H9 (cell line): Measurements from ENCODE around the gene USPL1. TPM values are rescaled to one million over a fixed set of nuclear protein-coding genes. Genes with fewer than 3 reads are reported as not detected.
A peak's percentile ranks its signal among the peaks of the same experiment; 100 is the strongest.

Experiments used
- DNase-seq: peaks from one replicate; pipeline ENCODE4 v3.0.0-alpha.2; 2017
- H2AFZ ChIP-seq: one replicate; pipeline ENCODE4 v1.6.1; 2013; ENCODE audit warnings: mild to moderate bottlenecking, low read length, control low read depth, moderate library complexity
- H2AK5ac ChIP-seq: 2 replicates; pipeline ENCODE4 v1.6.1; 2013; ENCODE audit warnings: low read length, control low read depth, mixed read lengths; ENCODE audit not compliant: insufficient read length
- H2BK120ac ChIP-seq: one replicate; pipeline ENCODE4 v1.6.1; 2013; ENCODE audit warnings: low read depth, mild to moderate bottlenecking, low read length, control low read depth, inconsistent platforms; ENCODE audit not compliant: poor library complexity, severe bottlenecking
- H2BK12ac ChIP-seq: 2 replicates; pipeline ENCODE4 v1.6.1; 2013; ENCODE audit warnings: low read length, control low read depth, mixed read lengths, low read depth; ENCODE audit not compliant: insufficient read length
- H2BK15ac ChIP-seq: 2 replicates; pipeline ENCODE4 v1.6.1; 2013; ENCODE audit warnings: low read depth, low read length, control low read depth
- H2BK20ac ChIP-seq: one replicate; pipeline ENCODE4 v1.6.1; 2013; ENCODE audit warnings: low read depth, mild to moderate bottlenecking, low read length, control low read depth, inconsistent platforms; ENCODE audit not compliant: poor library complexity, severe bottlenecking
- H2BK5ac ChIP-seq: 2 replicates; pipeline ENCODE4 v1.6.1; 2013; ENCODE audit warnings: low read length, control low read depth, mixed read lengths; ENCODE audit not compliant: insufficient read length
- H3K14ac ChIP-seq: 2 replicates; pipeline ENCODE4 v1.6.1; 2013; ENCODE audit warnings: low read length, control low read depth; ENCODE audit not compliant: insufficient read depth
- H3K18ac ChIP-seq: 2 replicates; pipeline ENCODE4 v1.6.1; 2013; ENCODE audit warnings: low read depth, mild to moderate bottlenecking, mixed read lengths, low read length, control low read depth; ENCODE audit not compliant: insufficient read length
- H3K23ac ChIP-seq: 2 replicates; pipeline ENCODE4 v1.6.1; 2013; ENCODE audit warnings: low read length, control low read depth, mixed read lengths, low read depth; ENCODE audit not compliant: insufficient read length
- H3K23me2 ChIP-seq: 2 replicates; pipeline ENCODE4 v1.6.1; 2013; ENCODE audit warnings: low read depth, mild to moderate bottlenecking, mixed read lengths, low read length, control low read depth; ENCODE audit not compliant: insufficient read length, poor library complexity, severe bottlenecking
- H3K27ac ChIP-seq: 2 replicates; pipeline ENCODE4 v1.5.1; 2013; ENCODE audit warnings: low read length, control low read depth, mixed read lengths, low read depth; ENCODE audit not compliant: insufficient read length
- H3K27me3 ChIP-seq: 2 replicates; pipeline ENCODE4 v1.6.1; 2013; ENCODE audit warnings: low read length, control low read depth, inconsistent platforms; ENCODE audit not compliant: insufficient read depth
- H3K4ac ChIP-seq: 2 replicates; pipeline ENCODE4 v1.6.1; 2013; ENCODE audit warnings: low read depth, mild to moderate bottlenecking, control low read depth, inconsistent platforms, low read length, moderate library complexity
- H3K4me1 ChIP-seq: 2 replicates; pipeline ENCODE4 v1.6.1; 2013; ENCODE audit warnings: low read length, control low read depth, inconsistent platforms; ENCODE audit not compliant: insufficient read depth
- H3K4me2 ChIP-seq: 2 replicates; pipeline ENCODE4 v1.6.1; 2013; ENCODE audit warnings: low read length, control low read depth, mixed read lengths; ENCODE audit not compliant: insufficient read length, insufficient read depth
- H3K56ac ChIP-seq: 2 replicates; pipeline ENCODE4 v1.6.1; 2013; ENCODE audit warnings: low read depth, mild to moderate bottlenecking, mixed read lengths, low read length, control low read depth; ENCODE audit not compliant: insufficient read length
- H3K79me1 ChIP-seq: 2 replicates; pipeline ENCODE4 v1.6.1; 2013; ENCODE audit warnings: low read depth, mild to moderate bottlenecking, moderate library complexity, low read length, control low read depth, inconsistent platforms; ENCODE audit not compliant: insufficient read depth, poor library complexity, severe bottlenecking
- H3K79me2 ChIP-seq: 2 replicates; pipeline ENCODE4 v1.6.1; 2013; ENCODE audit warnings: low read length, control low read depth, inconsistent platforms; ENCODE audit not compliant: insufficient read depth
- H3K9ac ChIP-seq: 2 replicates; pipeline ENCODE4 v1.6.1; 2013; ENCODE audit warnings: low read length, control low read depth, mixed read lengths; ENCODE audit not compliant: insufficient read length; ENCODE audit errors: extremely low read depth
- H3K9me3 ChIP-seq: one replicate; pipeline ENCODE4 v1.6.1; 2013; ENCODE audit warnings: low read depth, low read length, inconsistent platforms; ENCODE audit not compliant: control insufficient read depth
- H3T11ph ChIP-seq: one replicate; pipeline ENCODE4 v1.6.1; 2013; ENCODE audit warnings: mild to moderate bottlenecking, low read length, control low read depth, inconsistent platforms
- H4K20me1 ChIP-seq: one replicate; pipeline ENCODE4 v1.6.1; 2013; ENCODE audit not compliant: control insufficient read depth, insufficient read length, insufficient read depth
- H4K5ac ChIP-seq: 2 replicates; pipeline ENCODE4 v1.6.1; 2013; ENCODE audit warnings: low read depth, mild to moderate bottlenecking, mixed read lengths, low read length, control low read depth; ENCODE audit not compliant: insufficient read length
- H4K8ac ChIP-seq: replicated peaks from 2 replicates; pipeline ENCODE4 v1.6.1; 2013; ENCODE audit warnings: low read length, control low read depth, mixed read lengths, low read depth; ENCODE audit not compliant: insufficient read length
- H4K91ac ChIP-seq: 2 replicates; pipeline ENCODE4 v1.6.1; 2013; ENCODE audit warnings: low read depth, mild to moderate bottlenecking, moderate library complexity, mixed read lengths, low read length, control low read depth; ENCODE audit not compliant: insufficient read length
- H3K27ac Mint-ChIP-seq, 3 experiments: 2 replicates in 2 of 3; 3 replicates in 1 of 3; pipeline ENCODE4 v1.8.0; 2020 to 2021; ENCODE audit warnings: mixed read lengths in 3 of 3, mild to moderate bottlenecking in 1 of 3, moderate library complexity in 1 of 3
- H3K27me3 Mint-ChIP-seq: 2 replicates; pipeline ENCODE4 v1.8.0; 2021; ENCODE audit warnings: low read depth, mild to moderate bottlenecking, moderate library complexity, mixed read lengths
- H3K36me3 Mint-ChIP-seq, 3 experiments: 2 replicates in 2 of 3; 3 replicates in 1 of 3; pipeline ENCODE4 v1.8.0; 2020 to 2021; ENCODE audit warnings: low read depth in 3 of 3, mixed read lengths in 3 of 3; ENCODE audit not compliant: insufficient read depth in 1 of 3
- H3K4me1 Mint-ChIP-seq, 2 experiments: 2 replicates each; pipeline ENCODE4 v1.8.0; 2020; ENCODE audit warnings: mixed read lengths in 2 of 2
- H3K4me3 Mint-ChIP-seq, 2 experiments: 2 replicates in 1 of 2; 3 replicates in 1 of 2; pipeline ENCODE4 v1.8.0; 2020 to 2021; ENCODE audit warnings: mild to moderate bottlenecking in 2 of 2, mixed read lengths in 2 of 2, moderate library complexity in 1 of 2
- H3K9me3 Mint-ChIP-seq, 2 experiments: 2 replicates in 1 of 2; 3 replicates in 1 of 2; pipeline ENCODE4 v1.8.0; 2020; ENCODE audit warnings: mild to moderate bottlenecking in 2 of 2, mixed read lengths in 2 of 2, moderate library complexity in 1 of 2
- WGBS: extraction: QIAGEN DNeasy Blood & Tissue Kit; methylation state at CpG from one replicate; pipeline ENCODE4 v1.1.7; 2013; ENCODE audit warnings: missing lambda C conversion rate, low lambda C conversion rate, mixed read lengths; ENCODE audit not compliant: insufficient read length; ENCODE audit errors: extremely low coverage; 5-methylcytosine and 5-hydroxymethylcytosine counted together
- total RNA-seq: library from RNA; stranded (reverse); gene quantifications from 2 replicates; pipeline ENCODE4 v1.2.1, GENCODE V29; 2021
- TF ChIP-seq, protein P1 (sequence below): fragments of 200-600 bp; sonication (generic); conservative IDR thresholded peaks from 3 replicates; pipeline ENCODE4 v1.8.0; 2021; ENCODE audit warnings: antibody characterized with exemption, mild to moderate bottlenecking

USPL1 gene
- total RNA-seq, 1 experiment from 2014 or later = 17.6 TPM

DNA sequence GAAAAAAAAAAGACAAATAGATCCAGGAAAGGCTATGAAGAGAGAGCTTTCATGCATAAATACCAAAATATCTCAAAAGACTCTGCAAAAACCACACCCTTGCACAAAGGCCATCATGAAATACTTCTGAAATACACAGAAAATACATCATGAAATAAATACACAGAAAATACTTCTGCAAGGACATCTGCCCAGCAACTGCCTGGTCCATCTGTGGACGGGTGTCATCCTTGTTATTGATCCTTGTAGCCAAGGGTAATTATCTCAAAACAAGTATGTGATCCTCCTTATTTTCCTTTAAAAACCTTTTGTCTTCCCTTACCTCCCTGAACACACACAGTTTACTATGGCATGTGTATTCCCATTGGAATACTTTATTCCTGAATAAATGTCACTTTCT is 6.9 kb downstream of the USPL1 start:
- Histone ChIP-seq H2AFZ (no peak overlapping the region), H2BK5ac (no peak overlapping the region), H3K18ac (no peak overlapping the region), H3T11ph (no peak overlapping the region), H3K4ac (no peak overlapping the region), H3K79me2 (peaks cover 7% of the 10 kb centered on the region; the same call in 1 of the 2 replicates), H4K20me1 (no peaks in the 10 kb centered on the region), H2BK20ac (no peak overlapping the region), H4K8ac (no peak overlapping the region), H3K14ac (no peak overlapping the region), H3K23ac (no peak overlapping the region), H3K9ac (no peak overlapping the region), H3K27me3 (no peaks in the 10 kb centered on the region), H4K91ac (no peak overlapping the region), H4K5ac (no peak overlapping the region), H2BK15ac (no peak overlapping the region), H3K56ac (no peak overlapping the region), H3K9me3 (no peaks in the 10 kb centered on the region), H3K4me1 (no peaks in the 10 kb centered on the region), H3K79me1 (peaks cover 10% of the 10 kb centered on the region), H3K23me2 (no peaks in the 10 kb centered on the region), H3K27ac (no peak overlapping the region), H2BK120ac (no peak overlapping the region), H3K4me2 (no peak overlapping the region), H2AK5ac (no peak overlapping the region), H2BK12ac (no peak overlapping the region)
- H3K4me3 Mint-ChIP-seq = no peak overlapping the region
- no peaks in the 10 kb centered on the region for H3K27me3 Mint-ChIP-seq
- H3K27ac Mint-ChIP-seq = peak overlapping the region in 2 of 3 experiments; percentile 1 to 68; a peak in 2 of 7 replicates
- DNase-seq = no peak
- no CpG with 5 or more reads among the region's 1 CpG for whole genome bisulfite sequencing
- TF ChIP-seq, protein P1, sequence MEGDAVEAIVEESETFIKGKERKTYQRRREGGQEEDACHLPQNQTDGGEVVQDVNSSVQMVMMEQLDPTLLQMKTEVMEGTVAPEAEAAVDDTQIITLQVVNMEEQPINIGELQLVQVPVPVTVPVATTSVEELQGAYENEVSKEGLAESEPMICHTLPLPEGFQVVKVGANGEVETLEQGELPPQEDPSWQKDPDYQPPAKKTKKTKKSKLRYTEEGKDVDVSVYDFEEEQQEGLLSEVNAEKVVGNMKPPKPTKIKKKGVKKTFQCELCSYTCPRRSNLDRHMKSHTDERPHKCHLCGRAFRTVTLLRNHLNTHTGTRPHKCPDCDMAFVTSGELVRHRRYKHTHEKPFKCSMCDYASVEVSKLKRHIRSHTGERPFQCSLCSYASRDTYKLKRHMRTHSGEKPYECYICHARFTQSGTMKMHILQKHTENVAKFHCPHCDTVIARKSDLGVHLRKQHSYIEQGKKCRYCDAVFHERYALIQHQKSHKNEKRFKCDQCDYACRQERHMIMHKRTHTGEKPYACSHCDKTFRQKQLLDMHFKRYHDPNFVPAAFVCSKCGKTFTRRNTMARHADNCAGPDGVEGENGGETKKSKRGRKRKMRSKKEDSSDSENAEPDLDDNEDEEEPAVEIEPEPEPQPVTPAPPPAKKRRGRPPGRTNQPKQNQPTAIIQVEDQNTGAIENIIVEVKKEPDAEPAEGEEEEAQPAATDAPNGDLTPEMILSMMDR = no peak
- peaks cover 21 to 46% (median 45%) of the 10 kb centered on the region in 3 experiments; a peak in 6 of 7 replicates for H3K36me3 Mint-ChIP-seq
- H3K4me1 Mint-ChIP-seq = peaks cover 7% of the 10 kb centered on the region in 2 experiments; a peak in 3 of 4 replicates
- no peaks in the 10 kb centered on the region for H3K9me3 Mint-ChIP-seq
